M059J (cell line): ENCODE data around the gene RAET1G. TPM values are rescaled to one million over a fixed set of nuclear protein-coding genes. Genes with fewer than 3 reads are reported as not detected.
"Not testable (repeated sequence)": the region's sequence is repeated elsewhere in the genome, so short reads cannot be mapped to it uniquely, and the experiment has no call there.

Experiments
- DNase-seq: peaks from one replicate; pipeline ENCODE4 v3.0.0-alpha.2; 2012; ENCODE audit warnings: low read depth
- total RNA-seq: library from RNA; depleted of rRNA; stranded (reverse); fragments of >200 nt; shearing (Covaris generic); gene quantifications from 2 replicates; pipeline ENCODE4 v1.2.3, GENCODE V29; 2014

Gene RAET1G
- total RNA-seq, 1 experiment from 2014 or later, result 19.7 TPM

- no peak for DNase-seq
Measured at GRCh38 chr6:149913540-149914240, 9.2 kb downstream of the RAET1G start.

- DNase-seq, result peak; percentile 64
Measured at GRCh38 chr6:149913085-149913484, 9.8 kb downstream of the RAET1G start.

- DNase-seq, result not testable (repeated sequence)
Measured at GRCh38 chr6:149912680-149913079, 10.2 kb downstream of the RAET1G start.

DNA sequence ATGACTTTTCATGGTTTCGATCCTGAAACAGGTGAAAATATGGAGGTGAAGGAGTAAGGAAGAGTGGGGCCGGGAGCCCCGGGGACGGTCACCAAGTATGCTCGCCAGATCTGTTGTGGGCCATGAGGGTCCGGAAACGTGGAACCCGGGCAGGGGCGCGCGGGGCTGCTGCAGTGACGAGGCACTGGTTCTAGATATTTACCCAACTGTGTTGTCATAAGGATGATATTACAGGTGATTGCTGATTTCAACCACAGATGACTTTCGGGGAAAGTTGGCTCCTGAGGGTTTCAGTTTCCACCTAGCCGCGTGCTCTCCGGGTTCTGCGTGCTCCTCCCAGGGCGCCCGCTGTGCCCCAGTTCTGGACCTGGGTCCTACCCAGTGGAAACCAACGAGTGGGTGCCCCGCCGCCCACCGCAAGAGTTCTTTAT is 12.2 kb downstream of the RAET1G start:
- DNase-seq, result no peak

DNA sequence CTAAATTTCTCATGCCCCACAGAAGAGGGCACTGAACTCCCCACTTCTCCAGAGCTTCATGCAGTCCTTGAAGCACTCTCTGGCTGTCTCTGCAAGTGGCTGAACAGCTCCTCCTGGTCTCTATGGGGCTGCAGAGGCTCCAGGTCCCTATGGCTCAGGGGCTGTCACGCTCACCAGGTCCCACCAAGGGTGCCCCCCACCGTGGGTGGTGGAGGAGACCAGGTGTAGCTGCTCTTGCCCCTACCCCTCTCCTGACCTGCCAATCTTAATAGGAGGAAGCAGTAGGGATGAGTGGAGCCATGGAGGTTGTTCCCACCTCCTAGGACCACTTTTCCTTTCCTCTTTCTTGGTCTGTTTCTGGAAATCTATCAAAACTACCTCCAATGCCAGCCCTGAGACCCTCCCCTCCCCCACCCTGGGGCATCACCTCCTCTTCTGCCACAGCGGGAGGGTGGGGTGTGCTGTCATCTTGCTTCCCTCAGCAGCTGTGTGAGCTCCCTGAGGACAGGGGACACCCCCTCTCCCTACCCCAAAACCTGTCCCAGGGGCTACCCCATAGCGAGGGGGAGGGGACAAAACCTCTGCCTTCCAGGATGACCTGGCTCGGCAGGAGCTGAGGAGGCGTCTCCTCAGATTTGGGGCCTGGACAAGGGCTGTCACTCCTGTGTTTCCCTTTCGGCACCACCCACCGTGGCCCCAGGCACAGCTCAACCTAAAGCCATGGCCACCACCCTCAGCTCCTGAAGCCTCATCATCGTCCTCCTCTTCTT is 13.0 kb downstream of the RAET1G start:
- DNase-seq, result no peak

- not testable (repeated sequence) for DNase-seq
Measured at GRCh38 chr6:149908480-149908879, 14.4 kb downstream of the RAET1G start.

GRCh38 chr6:149907317-149907716 is 15.6 kb downstream of the RAET1G start:
- no peak for DNase-seq

DNA sequence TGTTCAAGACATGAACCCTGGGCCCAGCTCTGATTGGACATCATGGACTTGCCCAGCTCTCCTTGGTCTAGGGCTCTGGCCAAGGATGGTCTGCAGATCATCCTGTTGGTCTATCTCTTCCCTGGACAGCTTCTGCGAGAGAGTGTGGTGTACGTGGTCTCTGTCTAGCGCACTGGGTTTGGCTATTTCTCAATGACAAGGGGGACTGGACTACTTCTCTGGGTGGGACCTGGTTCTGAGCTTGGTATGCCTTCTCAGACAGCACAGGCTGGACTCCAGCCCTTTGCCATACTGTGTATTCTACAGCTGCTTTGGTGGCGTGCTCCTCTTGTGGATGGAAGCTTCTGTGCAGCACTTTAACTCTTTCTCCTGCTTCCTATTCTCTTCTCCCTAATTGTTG is 16.5 kb downstream of the RAET1G start:
- DNase-seq, result no peak

DNA sequence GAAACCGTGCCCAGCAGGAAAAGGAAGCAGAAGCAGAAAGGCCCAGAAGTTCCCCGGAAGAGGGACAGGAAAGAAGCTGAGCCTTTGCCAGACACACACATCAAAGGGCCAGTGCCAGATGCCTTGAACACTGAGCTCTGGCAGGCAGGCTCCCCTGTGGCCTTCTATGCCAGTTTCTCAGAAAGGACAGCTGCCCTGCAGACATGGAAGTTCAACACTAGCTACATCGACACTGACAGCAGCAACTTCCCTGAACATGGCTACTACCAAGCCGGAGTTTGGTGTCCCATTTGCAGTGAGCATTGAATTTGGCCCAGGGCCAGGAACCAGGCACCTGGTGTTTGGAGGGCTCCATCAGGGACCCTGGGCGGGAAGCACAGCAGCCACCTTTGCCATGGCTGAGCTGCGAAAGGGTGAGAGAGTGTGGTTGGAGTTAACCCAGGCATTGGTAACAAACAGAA is 17.0 kb downstream of the RAET1G start:
- no peak for DNase-seq

DNA sequence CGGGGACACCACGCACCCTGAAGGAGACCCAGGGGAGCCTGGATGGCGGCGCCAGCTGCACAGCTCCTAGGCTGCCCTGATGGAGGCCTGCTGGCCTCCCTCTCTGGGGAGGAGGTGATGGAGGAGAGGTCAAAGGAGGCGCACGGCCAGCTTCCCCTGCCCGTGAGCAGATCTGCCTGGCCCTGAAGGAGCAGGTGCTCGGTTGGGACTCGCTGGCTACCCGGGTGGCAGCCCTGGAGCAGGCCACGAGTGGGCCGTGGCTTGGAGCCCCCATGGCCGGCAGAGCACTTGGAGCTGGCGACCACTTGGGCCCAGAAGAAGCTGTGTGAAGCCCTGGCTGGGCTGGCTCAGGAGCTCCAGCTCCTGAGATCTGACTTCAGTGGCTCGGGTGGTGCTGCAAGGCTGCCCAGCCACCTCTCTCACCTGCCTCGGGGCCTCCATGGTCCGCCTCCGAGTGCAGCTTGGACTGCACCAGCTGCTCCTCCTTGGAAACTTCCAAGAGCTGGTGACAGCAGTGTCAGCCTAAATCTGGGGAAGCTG is 17.5 kb downstream of the RAET1G start:
- DNase-seq, result no peak

GRCh38 chr6:149904661-149905370 is 18.1 kb downstream of the RAET1G start:
- no peak for DNase-seq

- no peak for DNase-seq
Measured at GRCh38 chr6:149903938-149904611, 18.8 kb downstream of the RAET1G start.

GRCh38 chr6:149901444-149902140 is 21.3 kb downstream of the RAET1G start:
- no peak for DNase-seq

DNA sequence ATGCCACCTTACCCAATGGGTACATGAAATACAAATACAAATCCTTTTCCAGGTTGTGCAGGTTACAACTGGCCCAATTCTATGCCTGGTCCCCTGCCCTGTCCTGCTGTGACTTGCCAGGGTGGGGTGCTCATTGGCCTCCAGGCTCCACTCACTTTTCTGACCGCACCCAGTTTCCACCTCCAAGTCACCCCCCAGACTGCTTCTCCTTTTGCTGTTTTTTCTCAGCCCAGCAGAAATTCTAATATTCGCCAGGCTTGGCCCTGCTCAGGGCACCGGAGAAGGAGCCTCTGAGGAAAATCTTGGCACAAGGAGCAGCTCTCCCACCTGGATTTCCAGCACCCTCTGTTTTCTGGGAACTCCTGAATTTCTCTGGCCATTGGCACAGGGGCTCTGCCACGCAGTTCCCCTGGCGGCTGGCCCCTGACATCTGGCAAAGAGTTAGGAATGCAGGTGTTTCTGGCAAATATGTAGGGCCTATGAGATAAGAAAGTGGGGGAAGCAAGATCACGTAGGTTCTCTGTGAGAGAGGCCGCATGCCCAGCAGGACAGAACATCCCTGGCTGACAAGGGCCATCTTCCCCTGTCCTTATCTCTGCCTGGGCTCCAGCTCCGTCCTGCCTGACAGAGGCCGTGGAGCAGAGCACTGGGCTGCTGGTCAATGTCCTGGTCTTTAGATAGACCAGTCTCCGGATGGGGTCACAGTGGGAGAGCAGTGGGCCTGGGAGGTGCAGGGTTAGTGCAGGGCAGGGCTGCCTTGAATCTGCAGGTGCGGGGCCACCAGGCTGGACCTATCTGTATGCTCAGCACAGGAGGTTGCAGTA is 22.1 kb downstream of the RAET1G start:
- DNase-seq, result no peak

DNA sequence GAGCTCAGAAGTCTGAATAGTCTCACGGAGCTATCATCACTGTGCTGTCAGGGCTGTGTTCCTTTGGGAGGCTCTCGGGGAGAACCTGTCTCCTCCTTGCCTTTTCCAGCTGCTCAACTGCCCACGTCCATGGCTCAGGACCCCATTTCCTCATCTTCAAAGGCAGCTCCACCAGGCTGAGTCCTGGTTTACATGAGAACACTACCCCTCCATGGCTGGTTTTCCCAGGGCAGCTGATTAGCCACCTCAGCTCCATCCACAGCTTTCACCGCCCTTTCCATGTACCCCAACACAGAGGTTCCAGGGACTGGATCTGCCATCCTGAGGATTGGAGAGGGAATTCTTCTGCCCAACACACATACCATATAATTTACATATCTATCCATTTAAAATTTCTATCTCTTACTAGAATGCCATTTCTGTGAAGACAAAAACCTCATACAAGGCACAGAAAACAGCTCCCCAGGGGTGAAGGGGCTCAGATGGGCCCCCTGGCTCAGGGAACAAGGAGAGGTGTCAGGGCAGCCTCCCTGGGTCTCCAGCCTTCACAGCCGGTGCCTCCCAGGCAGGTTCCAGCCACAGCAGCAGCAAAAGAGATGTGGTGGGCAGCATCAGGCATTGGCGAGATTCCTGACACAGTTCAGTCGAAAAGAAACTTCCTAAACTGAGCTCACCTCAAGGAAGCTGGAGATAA is 22.8 kb downstream of the RAET1G start:
- no peak for DNase-seq

- DNase-seq, result no peak
Measured at GRCh38 chr6:149899486-149899885, 23.4 kb downstream of the RAET1G start.

DNA sequence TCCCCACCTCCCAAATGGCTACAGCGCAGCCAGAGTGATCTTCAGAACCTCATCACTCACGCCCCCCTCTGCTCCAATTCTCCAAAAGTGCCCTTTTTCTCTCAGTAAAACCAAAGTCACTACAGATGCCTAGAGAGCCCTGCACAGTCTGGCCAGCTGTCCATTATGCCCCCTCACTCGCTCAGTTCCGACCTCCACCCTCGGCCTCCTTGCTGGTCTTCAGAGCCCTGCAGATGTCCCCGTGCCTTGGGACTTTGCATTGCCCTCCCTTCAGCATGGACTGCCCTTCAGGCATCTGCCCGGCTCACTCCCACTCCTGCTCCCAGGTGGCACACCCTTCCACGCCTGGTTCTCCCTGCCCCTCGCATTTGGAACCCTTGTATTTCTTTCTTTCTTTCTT is 24.0 kb downstream of the RAET1G start:
- no peak for DNase-seq

DNA sequence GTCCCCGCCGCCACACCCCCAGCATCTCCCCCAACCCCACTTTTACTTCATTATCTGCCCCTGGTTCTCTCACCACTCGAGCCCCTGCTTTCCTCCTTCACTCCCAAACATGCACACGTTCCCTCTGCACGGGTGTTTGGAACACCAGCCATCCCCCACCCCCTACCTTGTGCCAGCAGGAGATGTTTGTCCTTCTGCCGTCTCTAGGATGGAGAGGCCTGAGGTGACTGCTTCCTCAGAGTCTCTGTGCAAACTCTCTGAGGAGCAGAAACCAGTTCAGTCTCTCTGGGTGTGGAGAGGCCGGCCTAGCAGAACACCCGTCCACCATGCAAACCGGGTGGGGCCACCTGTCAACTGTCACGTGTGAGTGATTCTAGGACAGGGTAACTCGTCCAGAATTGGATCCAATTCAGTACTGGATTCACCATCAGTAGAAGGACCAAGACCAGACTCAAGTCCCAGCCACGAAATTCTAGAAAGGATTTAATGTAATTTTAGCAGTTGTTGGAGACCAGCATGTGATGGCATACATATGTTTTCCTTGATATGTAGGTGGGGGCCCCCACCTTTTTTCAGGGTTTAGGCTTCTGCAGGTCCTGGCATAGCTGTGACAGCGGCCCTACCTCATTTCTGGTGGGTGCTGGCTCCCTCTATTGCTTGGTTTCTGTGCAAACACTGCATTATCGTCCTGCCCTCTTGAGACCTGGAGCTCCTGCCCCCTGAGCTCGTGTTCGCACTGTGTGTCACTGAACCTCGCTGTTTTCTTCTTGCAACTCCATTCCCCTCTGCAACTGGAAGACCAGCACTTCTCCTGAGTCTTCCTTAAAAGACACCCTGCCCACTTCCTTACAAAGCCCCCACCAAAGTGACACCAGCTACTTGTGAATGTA is 24.8 kb downstream of the RAET1G start, which contains the start of gene RAET1E:
Gene RAET1E (minus strand): TSS at position 259 of the 890 bp plus-strand sequence. CDS start 7,212 bp downstream, outside the sequence.
- DNase-seq, result peak; percentile 33
